HEK293 (cell line): Measurements from ENCODE around the gene RAB3C.

Experiments
- CTCF ChIA-PET: fragments of 350-600 bp; formaldehyde crosslinking; extraction: SDS; loops from one replicate; lab custom pipeline; 2021; ENCODE audit warnings: antibody characterized with exemption; lab: Yijun Ruan, JAX
- POLR2A ChIA-PET: fragments of 300-600 bp; formaldehyde crosslinking; extraction: SDS; loops from one replicate; lab custom pipeline; 2020; ENCODE audit warnings: antibody characterized with exemption, inconsistent platforms; lab: Yijun Ruan, JAX
- H3K27ac ChIP-seq: fragments of 200-500 bp; sonication (Bioruptor generic); 2 replicates; pipeline ENCODE4 v1.5.1; 2014; ENCODE audit warnings: low read depth, low read length, control low read depth, inconsistent platforms; ENCODE audit errors: extremely low read depth
- H3K36me3 ChIP-seq, 2 experiments: fragments of 200-500 bp in 1 of 2; sonication (Bioruptor generic) in 1 of 2; 1 replicate in 1 of 2; 2 replicates in 1 of 2; pipeline ENCODE4 v1.5.1; 2014 to 2017; ENCODE audit warnings: inconsistent platforms in 2 of 2, low read length in 2 of 2; ENCODE audit not compliant: control insufficient read depth in 2 of 2, insufficient read depth in 1 of 2
- H3K4me1 ChIP-seq: fragments of 200-500 bp; sonication (Bioruptor generic); 2 replicates; pipeline ENCODE4 v1.5.1; 2014; ENCODE audit warnings: mild to moderate bottlenecking, low read length, inconsistent platforms; ENCODE audit not compliant: control insufficient read depth, insufficient read depth
- H3K4me3 ChIP-seq: 2 replicates; pipeline ENCODE4 v1.5.1; 2011; ENCODE audit warnings: low read depth, mild to moderate bottlenecking, control low read depth, low read length, moderate library complexity
- H3K9me3 ChIP-seq: fragments of 200-500 bp; sonication (Bioruptor generic); 2 replicates; pipeline ENCODE4 v1.5.1; 2014; ENCODE audit warnings: low read depth, low read length, inconsistent platforms; ENCODE audit not compliant: control insufficient read depth, insufficient read depth
- EGR2 ChIP-seq: fragments of 450-650 bp; formaldehyde crosslinking; IDR thresholded peaks from 2 replicates; pipeline ENCODE4 v1.5.1; 2016; ENCODE audit warnings: low read depth, missing biosample characterization, missing genetic modification characterization
- HOXC10 ChIP-seq: sonication (generic); formaldehyde crosslinking; IDR thresholded peaks from 2 replicates; pipeline ENCODE4 v1.8.1; 2023; ENCODE audit warnings: mild to moderate bottlenecking, missing genetic modification reagents
- KLF16 ChIP-seq: fragments of 450-650 bp; formaldehyde crosslinking; IDR thresholded peaks from 2 replicates; pipeline ENCODE4 v1.5.1; 2017; ENCODE audit warnings: missing biosample characterization, missing genetic modification characterization
- KLF8 ChIP-seq: fragments of 450-650 bp; formaldehyde crosslinking; IDR thresholded peaks from 2 replicates; pipeline ENCODE4 v1.5.1; 2016; ENCODE audit warnings: missing biosample characterization, missing genetic modification characterization
- OVOL3 ChIP-seq: fragments of 450-650 bp; formaldehyde crosslinking; IDR thresholded peaks from 2 replicates; pipeline ENCODE4 v1.5.1; 2016; ENCODE audit warnings: missing biosample characterization, missing genetic modification characterization
- REPIN1 ChIP-seq: fragments of 450-650 bp; formaldehyde crosslinking; IDR thresholded peaks from 2 replicates; pipeline ENCODE4 v1.5.1; 2017; ENCODE audit warnings: missing biosample characterization, missing genetic modification characterization, low read depth
- TRIM28 ChIP-seq: IDR thresholded peaks from 2 replicates; pipeline ENCODE4 v1.6.1; 2011; ENCODE audit warnings: low read length, control low read depth, borderline replicate concordance
- ZBTB8A ChIP-seq: fragments of 450-650 bp; formaldehyde crosslinking; IDR thresholded peaks from 2 replicates; pipeline ENCODE4 v1.5.1; 2016; ENCODE audit warnings: missing biosample characterization, missing genetic modification characterization
- ZFHX2 ChIP-seq: fragments of 450-650 bp; formaldehyde crosslinking; conservative IDR thresholded peaks from 2 replicates; pipeline ENCODE4 v1.5.1; 2016; ENCODE audit warnings: missing biosample characterization, missing genetic modification characterization
- ZFP69B ChIP-seq: fragments of 450-650 bp; formaldehyde crosslinking; IDR thresholded peaks from 2 replicates; pipeline ENCODE4 v1.5.1; 2016; ENCODE audit warnings: missing biosample characterization, missing genetic modification characterization
- ZNF114 ChIP-seq: fragments of 450-650 bp; formaldehyde crosslinking; IDR thresholded peaks from 2 replicates; pipeline ENCODE4 v1.5.0; 2017; ENCODE audit warnings: missing biosample characterization, missing genetic modification characterization
- ZNF133 ChIP-seq: fragments of 450-650 bp; formaldehyde crosslinking; IDR thresholded peaks from 2 replicates; pipeline ENCODE4 v1.5.1; 2016; ENCODE audit warnings: missing biosample characterization, missing genetic modification characterization
- ZNF175 ChIP-seq: fragments of 450-650 bp; formaldehyde crosslinking; IDR thresholded peaks from 2 replicates; pipeline ENCODE4 v1.5.1; 2016; ENCODE audit warnings: missing biosample characterization, missing genetic modification characterization
- ZNF23 ChIP-seq: fragments of 450-650 bp; formaldehyde crosslinking; IDR thresholded peaks from 2 replicates; pipeline ENCODE4 v1.5.1; 2016; ENCODE audit warnings: missing biosample characterization, missing genetic modification characterization, borderline replicate concordance
- ZNF239 ChIP-seq: fragments of 450-650 bp; formaldehyde crosslinking; IDR thresholded peaks from 2 replicates; pipeline ENCODE4 v1.5.1; 2016; ENCODE audit warnings: missing biosample characterization, missing genetic modification characterization
- ZNF391 ChIP-seq: fragments of 450-650 bp; formaldehyde crosslinking; IDR thresholded peaks from 2 replicates; pipeline ENCODE4 v1.5.1; 2016; ENCODE audit warnings: low read depth, missing biosample characterization, missing genetic modification characterization, borderline replicate concordance
- ZNF558 ChIP-seq: fragments of 450-650 bp; formaldehyde crosslinking; IDR thresholded peaks from 2 replicates; pipeline ENCODE4 v1.5.1; 2016; ENCODE audit warnings: missing biosample characterization, missing genetic modification characterization
- ZNF560 ChIP-seq: fragments of 450-650 bp; formaldehyde crosslinking; IDR thresholded peaks from 2 replicates; pipeline ENCODE4 v1.5.1; 2017; ENCODE audit warnings: missing biosample characterization, missing genetic modification characterization, borderline replicate concordance
- ZNF621 ChIP-seq: fragments of 450-650 bp; formaldehyde crosslinking; IDR thresholded peaks from 2 replicates; pipeline ENCODE4 v1.5.1; 2017; ENCODE audit warnings: missing biosample characterization, missing genetic modification characterization
- ZNF76 ChIP-seq: fragments of 450-650 bp; formaldehyde crosslinking; IDR thresholded peaks from 2 replicates; pipeline ENCODE4; 2016; ENCODE audit warnings: low read depth, missing biosample characterization, missing genetic modification characterization, borderline replicate concordance
- ZNF792 ChIP-seq: fragments of 450-650 bp; formaldehyde crosslinking; IDR thresholded peaks from 2 replicates; pipeline ENCODE4 v1.5.1; 2016; ENCODE audit warnings: missing biosample characterization, missing genetic modification characterization
- ZNF843 ChIP-seq: fragments of 450-650 bp; formaldehyde crosslinking; IDR thresholded peaks from 2 replicates; pipeline ENCODE4 v1.5.1; 2016; ENCODE audit warnings: missing biosample characterization, missing genetic modification characterization
- TF ChIP-seq, protein P1 (sequence below): fragments of 450-650 bp; formaldehyde crosslinking; IDR thresholded peaks from 2 replicates; pipeline ENCODE4 v1.5.1; 2017; ENCODE audit warnings: missing biosample characterization, missing genetic modification characterization
- TF ChIP-seq, protein P2 (sequence below): fragments of 450-650 bp; formaldehyde crosslinking; IDR thresholded peaks from 2 replicates; pipeline ENCODE4 v1.5.1; 2016; ENCODE audit warnings: missing biosample characterization, missing genetic modification characterization
- TF ChIP-seq, protein P3 (sequence below): fragments of 450-650 bp; formaldehyde crosslinking; IDR thresholded peaks from 2 replicates; pipeline ENCODE4 v1.5.1; 2016; ENCODE audit warnings: missing biosample characterization, missing genetic modification characterization, borderline replicate concordance

The RAB3C gene

DNA sequence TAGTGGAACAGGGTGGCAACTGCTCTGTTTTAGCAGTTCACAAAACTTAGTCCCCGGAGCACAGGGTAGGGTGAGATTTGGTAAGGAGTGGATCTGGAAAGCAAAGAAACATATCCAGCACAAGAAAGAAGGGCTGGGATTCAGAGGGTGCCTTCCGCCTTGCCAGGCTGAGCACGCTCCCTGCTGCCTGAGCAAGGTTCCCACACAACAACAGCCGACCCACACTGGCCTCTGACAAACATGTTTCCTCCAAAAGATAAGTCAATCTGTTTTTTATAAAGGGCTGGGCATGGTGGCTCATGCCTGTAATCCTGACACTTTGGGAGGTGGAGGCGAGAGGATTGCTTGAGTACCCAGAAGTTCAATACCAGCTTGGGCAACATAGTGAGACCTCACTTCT, 45.8 kb downstream of the RAB3C start:
- Histone ChIP-seq H3K27ac (no peak overlapping the region), H3K9me3 (no peaks in the 10 kb centered on the region), H3K36me3 (no peaks in the 10 kb centered on the region), H3K4me3 (no peak overlapping the region), H3K4me1 (no peaks in the 10 kb centered on the region)
- TF ChIP-seq OVOL3 (no peak), ZNF175 (no peak), ZFHX2 (tag by site-specific recombination) (no peak), KLF8 (tag by site-specific recombination) (no peak), ZNF391 (no peak), ZFP69B (tag by site-specific recombination) (no peak), ZNF133 (tag by site-specific recombination) (no peak), ZNF621 (tag by site-specific recombination) (no peak), ZNF239 (tag by site-specific recombination) (no peak), ZNF560 (tag by site-specific recombination) (no peak), ZNF76 (tag by site-specific recombination) (no peak), EGR2 (tag by site-specific recombination) (no peak), HOXC10 (CRISPR knock-in tag) (no peak), ZNF843 (tag by site-specific recombination) (no peak), REPIN1 (tag by site-specific recombination) (no peak), ZNF558 (no peak), ZBTB8A (tag by site-specific recombination) (no peak)
- TF ChIP-seq, protein P1, sequence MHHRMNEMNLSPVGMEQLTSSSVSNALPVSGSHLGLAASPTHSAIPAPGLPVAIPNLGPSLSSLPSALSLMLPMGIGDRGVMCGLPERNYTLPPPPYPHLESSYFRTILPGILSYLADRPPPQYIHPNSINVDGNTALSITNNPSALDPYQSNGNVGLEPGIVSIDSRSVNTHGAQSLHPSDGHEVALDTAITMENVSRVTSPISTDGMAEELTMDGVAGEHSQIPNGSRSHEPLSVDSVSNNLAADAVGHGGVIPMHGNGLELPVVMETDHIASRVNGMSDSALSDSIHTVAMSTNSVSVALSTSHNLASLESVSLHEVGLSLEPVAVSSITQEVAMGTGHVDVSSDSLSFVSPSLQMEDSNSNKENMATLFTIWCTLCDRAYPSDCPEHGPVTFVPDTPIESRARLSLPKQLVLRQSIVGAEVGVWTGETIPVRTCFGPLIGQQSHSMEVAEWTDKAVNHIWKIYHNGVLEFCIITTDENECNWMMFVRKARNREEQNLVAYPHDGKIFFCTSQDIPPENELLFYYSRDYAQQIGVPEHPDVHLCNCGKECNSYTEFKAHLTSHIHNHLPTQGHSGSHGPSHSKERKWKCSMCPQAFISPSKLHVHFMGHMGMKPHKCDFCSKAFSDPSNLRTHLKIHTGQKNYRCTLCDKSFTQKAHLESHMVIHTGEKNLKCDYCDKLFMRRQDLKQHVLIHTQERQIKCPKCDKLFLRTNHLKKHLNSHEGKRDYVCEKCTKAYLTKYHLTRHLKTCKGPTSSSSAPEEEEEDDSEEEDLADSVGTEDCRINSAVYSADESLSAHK, result no peak
- TF ChIP-seq, protein P2, sequence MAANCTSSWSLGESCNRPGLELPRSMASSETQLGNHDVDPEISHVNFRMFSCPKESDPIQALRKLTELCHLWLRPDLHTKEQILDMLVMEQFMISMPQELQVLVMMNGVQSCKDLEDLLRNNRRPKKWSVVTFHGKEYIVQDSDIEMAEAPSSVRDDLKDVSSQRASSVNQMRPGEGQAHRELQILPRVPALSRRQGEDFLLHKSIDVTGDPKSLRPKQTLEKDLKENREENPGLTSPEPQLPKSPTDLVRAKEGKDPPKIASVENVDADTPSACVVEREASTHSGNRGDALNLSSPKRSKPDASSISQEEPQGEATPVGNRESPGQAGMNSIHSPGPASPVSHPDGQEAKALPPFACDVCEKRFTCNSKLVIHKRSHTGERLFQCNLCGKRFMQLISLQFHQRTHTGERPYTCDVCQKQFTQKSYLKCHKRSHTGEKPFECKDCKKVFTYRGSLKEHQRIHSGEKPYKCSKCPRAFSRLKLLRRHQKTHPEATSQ (tag by site-specific recombination), result no peak
- CTCF ChIA-PET, result no interaction called here
- POLR2A ChIA-PET, result no interaction called here

DNA sequence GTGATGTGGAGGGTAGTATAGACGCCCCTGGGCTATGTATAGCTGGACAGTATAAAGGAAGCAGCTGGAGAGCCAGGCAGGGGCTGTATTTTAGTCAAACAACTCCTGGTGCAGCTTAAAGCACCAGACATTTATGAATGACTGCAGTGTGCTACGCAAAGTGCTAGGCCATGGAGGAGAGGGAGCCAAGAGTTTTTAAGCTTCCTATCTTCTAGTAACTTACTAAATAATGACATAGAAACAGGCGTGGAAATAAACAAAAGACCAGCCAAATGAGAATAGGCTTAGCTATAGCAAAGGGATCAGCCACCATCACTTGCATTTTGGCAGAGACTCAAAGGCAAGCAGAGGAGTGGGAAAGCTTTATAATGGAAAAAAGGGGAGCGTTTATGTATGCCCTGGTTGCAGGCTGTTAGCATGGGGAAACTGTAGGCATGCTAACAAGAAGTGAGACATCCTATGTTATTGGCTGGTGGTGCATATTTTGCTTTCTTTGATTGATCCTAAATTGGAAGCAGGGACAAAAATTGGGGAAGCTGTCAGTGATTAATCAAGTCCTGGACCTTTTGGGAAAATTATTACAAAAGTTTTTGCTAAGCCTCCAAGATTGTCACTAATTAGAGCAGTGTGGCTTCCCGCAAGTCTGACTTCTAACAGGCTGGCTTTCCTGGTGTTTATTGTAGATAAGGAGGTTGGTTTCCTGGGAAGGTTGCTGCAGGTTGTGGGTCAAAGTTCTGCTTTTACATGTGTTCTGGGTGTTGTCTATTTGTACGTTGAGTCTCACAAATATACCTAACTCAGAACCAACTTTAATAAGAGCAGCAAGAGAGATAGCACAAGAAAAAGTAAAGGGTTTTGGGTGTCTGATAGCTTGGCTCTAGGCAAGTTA, 46.6 kb downstream of the RAB3C start:
- CTCF ChIA-PET, result interaction anchor here (0.6 kb wide), 3 partner anchors 12 to 558 kb away, joined by 3 read pairs; no protein-coding TSS in a partner anchor
- TF ChIP-seq, protein P3, sequence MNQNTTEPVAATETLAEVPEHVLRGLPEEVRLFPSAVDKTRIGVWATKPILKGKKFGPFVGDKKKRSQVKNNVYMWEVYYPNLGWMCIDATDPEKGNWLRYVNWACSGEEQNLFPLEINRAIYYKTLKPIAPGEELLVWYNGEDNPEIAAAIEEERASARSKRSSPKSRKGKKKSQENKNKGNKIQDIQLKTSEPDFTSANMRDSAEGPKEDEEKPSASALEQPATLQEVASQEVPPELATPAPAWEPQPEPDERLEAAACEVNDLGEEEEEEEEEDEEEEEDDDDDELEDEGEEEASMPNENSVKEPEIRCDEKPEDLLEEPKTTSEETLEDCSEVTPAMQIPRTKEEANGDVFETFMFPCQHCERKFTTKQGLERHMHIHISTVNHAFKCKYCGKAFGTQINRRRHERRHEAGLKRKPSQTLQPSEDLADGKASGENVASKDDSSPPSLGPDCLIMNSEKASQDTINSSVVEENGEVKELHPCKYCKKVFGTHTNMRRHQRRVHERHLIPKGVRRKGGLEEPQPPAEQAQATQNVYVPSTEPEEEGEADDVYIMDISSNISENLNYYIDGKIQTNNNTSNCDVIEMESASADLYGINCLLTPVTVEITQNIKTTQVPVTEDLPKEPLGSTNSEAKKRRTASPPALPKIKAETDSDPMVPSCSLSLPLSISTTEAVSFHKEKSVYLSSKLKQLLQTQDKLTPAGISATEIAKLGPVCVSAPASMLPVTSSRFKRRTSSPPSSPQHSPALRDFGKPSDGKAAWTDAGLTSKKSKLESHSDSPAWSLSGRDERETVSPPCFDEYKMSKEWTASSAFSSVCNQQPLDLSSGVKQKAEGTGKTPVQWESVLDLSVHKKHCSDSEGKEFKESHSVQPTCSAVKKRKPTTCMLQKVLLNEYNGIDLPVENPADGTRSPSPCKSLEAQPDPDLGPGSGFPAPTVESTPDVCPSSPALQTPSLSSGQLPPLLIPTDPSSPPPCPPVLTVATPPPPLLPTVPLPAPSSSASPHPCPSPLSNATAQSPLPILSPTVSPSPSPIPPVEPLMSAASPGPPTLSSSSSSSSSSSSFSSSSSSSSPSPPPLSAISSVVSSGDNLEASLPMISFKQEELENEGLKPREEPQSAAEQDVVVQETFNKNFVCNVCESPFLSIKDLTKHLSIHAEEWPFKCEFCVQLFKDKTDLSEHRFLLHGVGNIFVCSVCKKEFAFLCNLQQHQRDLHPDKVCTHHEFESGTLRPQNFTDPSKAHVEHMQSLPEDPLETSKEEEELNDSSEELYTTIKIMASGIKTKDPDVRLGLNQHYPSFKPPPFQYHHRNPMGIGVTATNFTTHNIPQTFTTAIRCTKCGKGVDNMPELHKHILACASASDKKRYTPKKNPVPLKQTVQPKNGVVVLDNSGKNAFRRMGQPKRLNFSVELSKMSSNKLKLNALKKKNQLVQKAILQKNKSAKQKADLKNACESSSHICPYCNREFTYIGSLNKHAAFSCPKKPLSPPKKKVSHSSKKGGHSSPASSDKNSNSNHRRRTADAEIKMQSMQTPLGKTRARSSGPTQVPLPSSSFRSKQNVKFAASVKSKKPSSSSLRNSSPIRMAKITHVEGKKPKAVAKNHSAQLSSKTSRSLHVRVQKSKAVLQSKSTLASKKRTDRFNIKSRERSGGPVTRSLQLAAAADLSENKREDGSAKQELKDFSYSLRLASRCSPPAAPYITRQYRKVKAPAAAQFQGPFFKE, result no peak
- TF ChIP-seq KLF8 (tag by site-specific recombination) (no peak), ZNF239 (tag by site-specific recombination) (no peak), TRIM28 (no peak), ZNF792 (tag by site-specific recombination) (no peak), ZNF23 (tag by site-specific recombination) (no peak), KLF16 (no peak), ZNF114 (no peak)

More for the DNA sequence above, 46.6 kb downstream of the RAB3C start:
- Histone ChIP-seq H3K4me3 (no peak overlapping the region), H3K36me3 (no peaks in the 10 kb centered on the region), H3K9me3 (no peaks in the 10 kb centered on the region), H3K27ac (no peak overlapping the region), H3K4me1 (no peaks in the 10 kb centered on the region)
- POLR2A ChIA-PET, result no interaction called here
